ENCODE results near the gene SLC9A2. TPM values are rescaled to one million over a fixed set of nuclear protein-coding genes. Genes with fewer than 3 reads are reported as not detected.

Gene SLC9A2
- total and polyA plus RNA-seq, 7 donors = under 0.01 to 14.0 (median 6.0) TPM; not detected in 2

DNA sequence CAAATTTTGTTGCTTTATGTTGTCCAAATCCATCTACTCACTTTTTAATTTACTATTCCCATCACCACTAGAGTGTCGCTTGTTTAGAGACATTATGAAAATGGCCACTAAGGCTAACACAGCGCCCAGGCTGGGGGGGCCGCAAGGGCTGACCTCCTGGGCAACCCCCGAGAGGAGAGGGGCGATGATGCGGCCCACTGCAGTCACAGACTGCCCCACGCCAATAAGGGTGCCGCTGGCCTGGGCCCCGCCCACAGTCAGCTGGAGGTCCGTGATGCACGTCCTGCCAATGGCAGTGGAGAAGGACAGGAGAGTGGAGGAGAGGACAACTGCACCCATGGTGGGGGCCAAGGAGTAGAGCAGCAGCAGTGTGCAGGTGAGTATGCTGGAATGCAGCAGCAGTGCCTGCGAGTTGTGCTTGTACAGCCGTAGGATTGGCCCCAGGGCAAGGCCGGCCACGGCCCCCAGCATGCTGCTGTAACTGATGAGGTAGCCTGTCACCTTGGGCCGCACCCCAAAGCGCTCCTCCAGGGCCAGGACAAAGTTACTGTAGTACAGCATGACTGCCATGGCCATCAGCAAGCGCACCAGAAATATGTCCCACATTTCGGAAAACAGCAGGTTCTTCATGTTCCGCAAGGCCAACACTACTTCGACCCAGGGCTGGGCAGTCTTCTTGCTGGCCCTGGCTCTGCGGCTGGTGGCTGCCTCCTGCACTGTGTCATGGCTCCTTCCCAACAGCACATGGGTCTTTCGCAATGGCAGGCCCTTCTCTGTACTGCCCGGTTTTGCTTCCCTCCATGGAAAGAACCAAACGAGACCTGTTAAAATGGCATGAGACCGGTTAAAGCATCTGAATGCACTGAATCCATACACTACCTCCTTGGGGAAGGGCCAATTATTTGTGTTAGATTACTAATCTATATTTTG lies 99.3 kb downstream of the SLC9A2 start:
- 94 to 98% methylated on average over 26 of the region's 26 CpGs for WGBS, 2 donors
- H3K27ac ChIP-seq = no peak overlapping the region
- H3K27me3 ChIP-seq = no peaks in the 10 kb centered on the region
- no peak for DNase-seq
- H3K4me1 ChIP-seq = no peaks in the 10 kb centered on the region
- no peak overlapping the region for H3K4me3 ChIP-seq
- peaks cover 7 to 56% (median 21%) of the 10 kb centered on the region in 4 donors for H3K36me3 ChIP-seq
- intact Hi-C loops (cut with DNase I) = no loop called here
- TF ChIP-seq POLR2A (IDR thresholded peaks at IDR 0.05) (no peak), POLR2AphosphoS5 (IDR thresholded peaks at IDR 0.05) (no peak), EP300 (IDR thresholded peaks at IDR 0.05) (no peak)
- H3K9me3 ChIP-seq = no peaks in the 10 kb centered on the region

DNA sequence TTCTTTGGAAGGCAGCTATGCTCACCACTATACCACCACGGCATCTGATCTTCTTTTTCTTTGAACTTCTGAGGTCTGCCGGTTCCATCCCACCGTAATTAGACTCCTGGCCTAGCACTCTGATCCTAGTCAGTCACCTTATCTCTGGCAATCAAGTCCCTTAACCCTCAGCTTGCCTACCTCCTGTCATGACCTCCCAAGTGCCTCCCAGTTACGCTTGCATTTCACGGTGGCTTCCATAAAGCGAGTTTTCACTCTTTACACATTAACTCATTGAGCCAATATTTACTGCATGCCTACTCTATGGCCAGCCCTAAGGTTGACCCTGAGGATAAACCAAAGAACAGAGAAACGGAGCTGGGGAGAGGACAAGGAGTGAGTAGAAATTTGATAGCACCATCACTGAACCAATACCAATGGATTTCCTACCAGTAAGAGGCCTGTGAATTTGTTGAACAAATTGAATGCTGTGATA lies 104.7 kb downstream of the SLC9A2 start:
- intact Hi-C loops (cut with DNase I) = no loop called here
- TF ChIP-seq POLR2AphosphoS5 (IDR thresholded peaks at IDR 0.05) (no peak), POLR2A (IDR thresholded peaks at IDR 0.05) (no peak), EP300 (IDR thresholded peaks at IDR 0.05) (no peak)
- TF ChIP-seq, protein P1, sequence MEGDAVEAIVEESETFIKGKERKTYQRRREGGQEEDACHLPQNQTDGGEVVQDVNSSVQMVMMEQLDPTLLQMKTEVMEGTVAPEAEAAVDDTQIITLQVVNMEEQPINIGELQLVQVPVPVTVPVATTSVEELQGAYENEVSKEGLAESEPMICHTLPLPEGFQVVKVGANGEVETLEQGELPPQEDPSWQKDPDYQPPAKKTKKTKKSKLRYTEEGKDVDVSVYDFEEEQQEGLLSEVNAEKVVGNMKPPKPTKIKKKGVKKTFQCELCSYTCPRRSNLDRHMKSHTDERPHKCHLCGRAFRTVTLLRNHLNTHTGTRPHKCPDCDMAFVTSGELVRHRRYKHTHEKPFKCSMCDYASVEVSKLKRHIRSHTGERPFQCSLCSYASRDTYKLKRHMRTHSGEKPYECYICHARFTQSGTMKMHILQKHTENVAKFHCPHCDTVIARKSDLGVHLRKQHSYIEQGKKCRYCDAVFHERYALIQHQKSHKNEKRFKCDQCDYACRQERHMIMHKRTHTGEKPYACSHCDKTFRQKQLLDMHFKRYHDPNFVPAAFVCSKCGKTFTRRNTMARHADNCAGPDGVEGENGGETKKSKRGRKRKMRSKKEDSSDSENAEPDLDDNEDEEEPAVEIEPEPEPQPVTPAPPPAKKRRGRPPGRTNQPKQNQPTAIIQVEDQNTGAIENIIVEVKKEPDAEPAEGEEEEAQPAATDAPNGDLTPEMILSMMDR (IDR thresholded peaks at IDR 0.05) = no peak
- DNase-seq = no peak
- H3K27me3 ChIP-seq = no peaks in the 10 kb centered on the region
- no peaks in the 10 kb centered on the region for H3K4me1 ChIP-seq
- peaks cover 0 to 81% (median 18%) of the 10 kb centered on the region in 4 donors for H3K36me3 ChIP-seq
- H3K9me3 ChIP-seq = no peaks in the 10 kb centered on the region
- no peak overlapping the region for H3K4me3 ChIP-seq
- no peak overlapping the region for H3K27ac ChIP-seq
- 77 to 81% methylated on average over 7 of the region's 7 CpGs for WGBS, 2 donors

DNA sequence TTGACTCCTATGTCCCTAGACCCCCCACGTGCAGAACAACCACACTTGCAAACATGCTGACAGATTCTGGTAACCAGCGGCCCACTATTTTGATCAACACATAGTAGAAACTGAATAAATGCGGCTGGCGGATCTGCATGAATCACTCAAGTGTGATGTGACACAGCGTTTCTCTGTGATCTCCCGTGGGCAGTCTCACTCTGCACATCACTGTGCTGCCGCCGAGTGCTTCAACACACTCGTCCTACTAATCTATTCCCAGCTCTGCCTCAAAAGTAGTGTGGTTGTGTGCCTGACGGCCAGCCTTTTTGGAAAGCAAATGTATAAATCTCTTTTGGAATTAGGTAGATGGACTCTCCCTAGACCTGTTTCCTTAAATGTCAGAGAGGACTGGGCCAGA lies 105.2 kb downstream of the SLC9A2 start:
- DNase-seq = no peak
- intact Hi-C loops (cut with DNase I) = no loop called here
- peaks cover 0 to 83% (median 18%) of the 10 kb centered on the region in 4 donors for H3K36me3 ChIP-seq
- no peaks in the 10 kb centered on the region for H3K9me3 ChIP-seq
- H3K4me1 ChIP-seq = no peaks in the 10 kb centered on the region
- H3K27ac ChIP-seq = no peak overlapping the region
- WGBS, 2 donors = 96% methylated on average over 10 of the region's 10 CpGs
- H3K4me3 ChIP-seq = no peak overlapping the region
- TF ChIP-seq POLR2AphosphoS5 (IDR thresholded peaks at IDR 0.05) = no peak
- no peak for TF ChIP-seq POLR2A (IDR thresholded peaks at IDR 0.05)
- TF ChIP-seq, protein P1 (IDR thresholded peaks at IDR 0.05) = no peak
- no peak for TF ChIP-seq EP300 (IDR thresholded peaks at IDR 0.05)
- no peaks in the 10 kb centered on the region for H3K27me3 ChIP-seq

DNA sequence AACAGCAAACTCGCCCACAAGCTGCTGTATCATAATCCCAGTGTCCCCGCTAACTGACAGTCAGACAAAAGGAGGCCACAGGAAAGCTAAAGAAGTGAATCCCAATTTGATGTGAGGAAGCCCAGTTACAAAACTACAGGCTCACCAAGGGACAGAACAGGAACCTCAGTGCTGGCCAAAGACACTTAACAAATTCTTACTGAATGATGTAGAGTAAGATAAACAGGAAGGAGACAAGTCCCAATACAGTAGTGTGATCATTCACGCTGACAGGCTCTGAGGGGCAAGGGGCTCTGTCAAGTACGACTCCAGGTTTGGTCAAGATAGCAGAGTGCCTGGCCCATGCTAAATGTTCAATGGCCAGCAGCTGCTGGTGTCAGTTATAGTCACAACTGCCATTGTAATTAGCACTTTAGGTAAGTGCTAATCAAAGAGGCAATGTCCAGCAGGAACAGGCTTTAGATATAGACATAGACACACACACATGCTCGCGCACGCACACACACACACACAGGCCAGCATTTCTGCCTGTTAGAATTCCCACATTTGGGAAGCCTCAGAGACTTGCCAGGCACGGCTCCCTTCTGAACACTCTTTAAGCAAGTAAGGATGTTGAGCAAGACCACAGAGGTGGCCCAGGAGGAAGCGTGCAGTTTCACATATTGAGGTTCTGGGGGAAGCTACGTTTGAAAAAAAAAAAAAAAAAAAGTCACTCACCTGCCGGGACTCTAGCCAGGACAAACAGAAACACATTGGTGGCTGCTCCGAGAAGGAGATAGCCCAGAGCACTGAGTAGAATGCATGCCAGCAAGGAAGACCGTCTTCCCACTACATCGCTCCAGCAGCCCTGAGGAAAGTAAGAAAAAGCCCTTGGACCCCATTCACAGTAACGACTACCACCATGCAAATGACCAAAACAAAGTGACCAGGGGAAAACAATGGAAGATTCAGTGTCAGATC lies 107.1 kb downstream of the SLC9A2 start:
- Histone ChIP-seq H3K9me3 (no peaks in the 10 kb centered on the region), H3K27ac (no peak overlapping the region), H3K4me1 (no peaks in the 10 kb centered on the region), H3K4me3 (no peak overlapping the region), H3K36me3 (peaks cover 0 to 82% (median 19%) of the 10 kb centered on the region in 4 donors), H3K27me3 (no peaks in the 10 kb centered on the region)
- intact Hi-C loops (cut with DNase I) = no loop called here
- no peak for DNase-seq
- TF ChIP-seq EP300 (IDR thresholded peaks at IDR 0.05) (no peak), POLR2AphosphoS5 (IDR thresholded peaks at IDR 0.05) (no peak), POLR2A (IDR thresholded peaks at IDR 0.05) (no peak)
- TF ChIP-seq, protein P1 (IDR thresholded peaks at IDR 0.05) = no peak
- 55 to 73% methylated on average over 15 of the region's 15 CpGs for WGBS, 2 donors

Measured in sigmoid colon (tissue), 7 donors.